Activated B cell treated with CpG ODN at 0.5 μM for 24 hours (primary cell): ENCODE results near the gene ZNF524. TPM values are rescaled to one million over a fixed set of nuclear protein-coding genes. Genes with fewer than 3 reads are reported as not detected.
"Not testable (repeated sequence)": the region's sequence is repeated elsewhere in the genome, so short reads cannot be mapped to it uniquely, and the experiment has no call there.

Experiments used
- ATAC-seq: fragments of 200-7000 bp; cut with Tn5 transposase; one replicate; pipeline ENCODE4 v1.10.0; 2021; ENCODE audit warnings: low read depth, mild to moderate bottlenecking, moderate library complexity
- CTCF ChIA-PET: fragments of 350-600 bp; sonication (Branson Sonifier 250); formaldehyde crosslinking; loops from one replicate; lab custom pipeline; 2021; ENCODE audit warnings: antibody characterized with exemption; lab: Charles Lee
- POLR2A ChIA-PET: fragments of 350-600 bp; sonication (Branson Sonifier 250); formaldehyde crosslinking; loops from one replicate; lab custom pipeline; 2021; ENCODE audit warnings: antibody characterized with exemption; lab: Charles Lee
- DNase-seq: peaks from one replicate; pipeline ENCODE4 v3.0.0; 2022
- H3K27ac Mint-ChIP-seq: one replicate; pipeline ENCODE4 v1.8.0; 2020; ENCODE audit warnings: mixed read lengths
- H3K27me3 Mint-ChIP-seq: one replicate; pipeline ENCODE4 v1.8.0; 2021; ENCODE audit warnings: mixed read lengths
- H3K36me3 Mint-ChIP-seq: one replicate; pipeline ENCODE4 v1.8.0; 2021; ENCODE audit warnings: low read depth, mixed read lengths
- H3K4me1 Mint-ChIP-seq: one replicate; pipeline ENCODE4 v1.8.0; 2021; ENCODE audit warnings: mixed read lengths
- H3K4me3 Mint-ChIP-seq: one replicate; pipeline ENCODE4 v1.8.0; 2020; ENCODE audit warnings: mild to moderate bottlenecking, mixed read lengths
- H3K9me3 Mint-ChIP-seq: one replicate; pipeline ENCODE4 v1.8.0; 2020; ENCODE audit warnings: mixed read lengths
- CTCF ChIP-seq: fragments of 200-600 bp; IDR thresholded peaks from one replicate; pipeline ENCODE4 v1.8.0; 2022; ENCODE audit warnings: antibody characterized with exemption, mild to moderate bottlenecking
- intact Hi-C: fragments of 100-400 bp; cut with micrococcal nuclease; formaldehyde crosslinking; loops from one replicate; pipeline ENCODE4 v1.15.1; 2024
- total RNA-seq: library from RNA; stranded (reverse); gene quantifications from 2 replicates; pipeline ENCODE4 v1.2.3, GENCODE V29; 2022

ZNF524 gene
- total RNA-seq, 1 donor from 2014 or later = 16.1 TPM

- Mint-ChIP-seq H3K4me3 (no peak overlapping the region), H3K4me1 (no peaks in the 10 kb centered on the region), H3K27ac (no peak overlapping the region), H3K36me3 (no peaks in the 10 kb centered on the region), H3K27me3 (peaks cover 5% of the 10 kb centered on the region), H3K9me3 (no peaks in the 10 kb centered on the region)
- CTCF ChIA-PET = no interaction called here
- POLR2A ChIA-PET = no interaction called here
- no peak for TF ChIP-seq CTCF
- no peak for DNase-seq
- no peak for ATAC-seq
- intact Hi-C loops = no loop called here
Measured at GRCh38 chr19:55566823-55567222, 33.3 kb upstream of the ZNF524 start.

GRCh38 chr19:55567708-55568328, 32.3 kb upstream of the ZNF524 start:
- CTCF ChIA-PET = no interaction called here
- no peak overlapping the region for H3K4me3 Mint-ChIP-seq
- DNase-seq (no peak), ATAC-seq (no peak)
- intact Hi-C loops = no loop called here
- no peak for TF ChIP-seq CTCF
- H3K9me3 Mint-ChIP-seq = no peaks in the 10 kb centered on the region
- H3K27me3 Mint-ChIP-seq = peaks cover 5% of the 10 kb centered on the region
- no peaks in the 10 kb centered on the region for H3K36me3 Mint-ChIP-seq
- H3K27ac Mint-ChIP-seq = no peak overlapping the region
- POLR2A ChIA-PET = no interaction called here
- H3K4me1 Mint-ChIP-seq = no peaks in the 10 kb centered on the region

GRCh38 chr19:55569477-55569876, 30.6 kb upstream of the ZNF524 start:
- intact Hi-C loops, H3K4me1 Mint-ChIP-seq, H3K4me3 Mint-ChIP-seq, POLR2A ChIA-PET, ATAC-seq, DNase-seq, H3K27me3 Mint-ChIP-seq, H3K27ac Mint-ChIP-seq, CTCF ChIA-PET, H3K9me3 Mint-ChIP-seq, H3K36me3 Mint-ChIP-seq: not testable (repeated sequence)

- CTCF ChIA-PET, POLR2A ChIA-PET, H3K27ac Mint-ChIP-seq, H3K27me3 Mint-ChIP-seq, H3K9me3 Mint-ChIP-seq, ATAC-seq, H3K4me1 Mint-ChIP-seq, intact Hi-C loops, H3K4me3 Mint-ChIP-seq, H3K36me3 Mint-ChIP-seq, DNase-seq: not testable (repeated sequence)
Measured at GRCh38 chr19:55573929-55574328, 26.2 kb upstream of the ZNF524 start.

GRCh38 chr19:55576746-55577145, 23.3 kb upstream of the ZNF524 start:
- ATAC-seq = no peak

More at GRCh38 chr19:55576746-55577145, 23.3 kb upstream of the ZNF524 start:
- ChIA-PET CTCF (no interaction called here), POLR2A (interaction anchor here (0.7 kb wide), 1 partner anchor 237 kb away, joined by 3 read pairs; the partner anchor contains the start of gene KMT5C)
- Mint-ChIP-seq H3K36me3 (peaks cover 17% of the 10 kb centered on the region), H3K27me3 (no peaks in the 10 kb centered on the region), H3K4me1 (peaks cover 16% of the 10 kb centered on the region), H3K27ac (no peak overlapping the region), H3K4me3 (no peak overlapping the region), H3K9me3 (no peaks in the 10 kb centered on the region)
- no peak for DNase-seq
- intact Hi-C loops = no loop called here
- TF ChIP-seq CTCF = no peak
